Stimulated activated CD4-positive, alpha-beta T cell treated with anti-CD3 and anti-CD28 coated beads, TNF-alpha, amount 100 ng/mL, for 24 hours (primary cell): ENCODE data around the gene TMBIM1.
A peak's percentile ranks its signal among the peaks of the same experiment; 100 is the strongest.

ENCODE experiments used
- DNase-seq, 3 experiments: peaks; one replicate each; pipeline ENCODE4 v3.0.0-alpha.2; 2020; ENCODE audit warnings: low read depth in 3 of 3

Gene TMBIM1

GRCh38 chr2:218272531-218273212 lies 19.6 kb downstream of the TMBIM1 start:
- DNase-seq, result peak; percentile 49 to 72 (median 62)

GRCh38 chr2:218271865-218272530 lies 20.3 kb downstream of the TMBIM1 start:
- no peak for DNase-seq

- no peak for DNase-seq
Measured at GRCh38 chr2:218271487-218271797, 20.9 kb downstream of the TMBIM1 start.

- no peak for DNase-seq
Measured at GRCh38 chr2:218270721-218271486, 21.4 kb downstream of the TMBIM1 start.

- peak; percentile 100 for DNase-seq
Measured at GRCh38 chr2:218269900-218270720, 22.2 kb downstream of the TMBIM1 start, which contains the start of the genes AAMP and PNKD. Gene AAMP (minus strand): TSS chr2:218270137. CDS start chr2:218270086, 51 bp downstream. Gene PNKD (plus strand): TSS chr2:218270519. CDS start chr2:218270536, 17 bp downstream.

GRCh38 chr2:218267259-218267658 lies 25.0 kb downstream of the TMBIM1 start:
- no peak for DNase-seq

GRCh38 chr2:218266316-218266979 lies 25.9 kb downstream of the TMBIM1 start:
- DNase-seq, result no peak

- no peak for DNase-seq
Measured at GRCh38 chr2:218265626-218266025, 26.7 kb downstream of the TMBIM1 start.

GRCh38 chr2:218264773-218265561 lies 27.3 kb downstream of the TMBIM1 start:
- no peak for DNase-seq

- no peak for DNase-seq
Measured at GRCh38 chr2:218263817-218264641, 28.3 kb downstream of the TMBIM1 start.

GRCh38 chr2:218262631-218263586 lies 29.4 kb downstream of the TMBIM1 start:
- DNase-seq, result no peak

- no peak for DNase-seq
Measured at GRCh38 chr2:218262237-218262600, 30.1 kb downstream of the TMBIM1 start.

GRCh38 chr2:218261423-218262236 lies 30.7 kb downstream of the TMBIM1 start:
- DNase-seq, result no peak

GRCh38 chr2:218260742-218261422 lies 31.4 kb downstream of the TMBIM1 start, which contains the start of gene GPBAR1:
Gene GPBAR1 (plus strand): TSS chr2:218261015. CDS start chr2:218262725, 1,710 bp downstream.
- DNase-seq, result no peak

- no peak for DNase-seq
Measured at GRCh38 chr2:218260166-218260565, 32.1 kb downstream of the TMBIM1 start.

- no peak for DNase-seq
Measured at GRCh38 chr2:218259099-218259961, 33.0 kb downstream of the TMBIM1 start.
